Stimulated activated CD4-positive, alpha-beta T cell treated with anti-CD3 and anti-CD28 coated beads, Interleukin-4, amount 100 ng/mL, for 4 hours (primary cell): ENCODE data around the gene ASIC2.
"Not testable (repeated sequence)": the region's sequence is repeated elsewhere in the genome, so short reads cannot be mapped to it uniquely, and the experiment has no call there.

Source experiments
- DNase-seq, 2 experiments: peaks; one replicate each; pipeline ENCODE4 v3.0.0-alpha.2; 2020

Gene ASIC2

DNA sequence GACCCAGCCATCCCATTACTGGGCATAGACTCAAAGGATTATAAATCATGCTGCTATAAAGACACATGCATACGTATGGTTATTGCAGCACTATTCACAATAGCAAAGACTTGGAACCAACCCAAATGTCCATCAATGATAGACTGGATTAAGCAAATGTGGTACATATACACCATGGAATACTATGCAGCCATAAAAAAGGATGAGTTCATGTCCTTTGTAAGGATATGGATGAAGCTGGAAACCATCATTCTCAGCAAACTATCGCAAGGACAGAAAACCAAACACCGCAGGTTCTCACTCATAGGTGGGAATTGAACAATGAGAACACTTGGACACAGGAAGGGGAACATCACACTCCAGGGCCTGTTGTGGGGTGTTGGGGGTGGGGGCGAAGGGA, 323.9 kb downstream of the ASIC2 start:
- not testable (repeated sequence) for DNase-seq

DNA sequence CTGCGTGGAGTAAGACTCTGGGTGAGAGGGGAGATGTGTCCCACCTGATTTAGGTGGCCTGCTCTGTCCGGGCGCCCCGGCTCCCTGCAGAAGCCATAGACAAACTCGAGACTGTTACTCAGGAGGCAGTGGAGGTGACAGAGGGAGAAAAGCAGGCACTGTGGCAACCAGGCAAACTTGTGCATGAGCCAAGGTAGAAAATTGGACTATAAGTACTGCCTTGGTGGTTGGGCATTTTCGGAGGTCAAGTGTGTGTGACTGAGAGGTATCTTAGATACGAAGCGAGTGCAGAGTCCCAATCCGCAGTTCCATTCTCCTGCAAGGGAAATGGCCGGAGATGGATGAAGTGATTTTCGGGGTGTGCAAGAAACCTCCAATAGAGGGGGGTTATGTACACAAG, 328.6 kb downstream of the ASIC2 start:
- DNase-seq = no peak
